Measurements from ENCODE around the gene SLC19A1. TPM values are rescaled to one million over a fixed set of nuclear protein-coding genes. Genes with fewer than 3 reads are reported as not detected.

SLC19A1 gene
- total RNA-seq, 1 experiment from 2014 or later: 25.0 TPM

DNA sequence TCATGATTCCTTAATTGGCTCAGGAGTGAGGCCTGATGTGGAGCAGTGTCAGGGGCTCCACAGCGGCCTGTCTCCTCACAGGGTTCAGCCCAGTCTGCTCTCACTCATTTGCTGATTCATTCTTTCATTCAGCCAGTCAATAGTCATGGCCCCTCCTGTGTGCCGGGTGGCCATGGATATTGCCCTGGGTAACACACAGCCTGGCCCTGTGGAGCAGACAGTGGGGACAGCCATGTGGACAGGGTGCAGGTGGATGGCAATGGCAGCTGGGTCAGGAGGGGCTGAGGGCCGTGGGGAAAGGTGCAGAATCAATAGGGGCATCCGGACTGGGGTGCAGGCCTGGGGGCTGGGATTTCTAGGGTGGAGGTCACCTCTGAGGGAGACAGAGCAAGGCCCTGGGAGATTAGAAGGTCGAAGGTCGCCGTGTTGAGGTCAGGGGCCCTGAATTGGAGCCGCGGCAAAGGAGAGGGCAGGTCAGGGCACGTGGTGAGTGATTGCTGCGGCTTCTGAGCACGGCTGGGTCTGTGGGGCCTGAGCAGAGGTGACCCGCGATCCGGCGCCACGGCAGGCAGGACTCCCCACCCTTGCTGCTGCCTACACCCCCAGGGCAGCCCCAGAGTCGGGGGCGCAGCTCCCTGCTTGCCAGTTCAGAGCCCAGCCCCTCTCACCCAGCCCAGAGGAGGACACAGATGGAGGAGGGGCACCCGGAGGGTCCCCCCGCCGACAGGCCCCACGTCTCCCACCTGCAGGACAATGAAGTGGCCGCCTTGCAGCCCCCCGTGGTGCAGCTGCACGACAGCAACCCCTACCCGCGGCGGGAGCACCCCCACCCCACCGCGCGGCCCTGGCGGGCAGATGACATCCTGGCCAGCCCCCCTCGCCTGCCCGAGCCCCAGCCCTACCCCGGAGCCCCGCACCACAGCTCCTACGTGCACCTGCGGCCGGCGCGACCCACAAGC is 33.4 kb downstream of the SLC19A1 start:
- Histone ChIP-seq H3K9me3 (ENCODE audit: insufficient read depth, low read depth) (no peaks in the 10 kb centered on the region), H3K4me3 (no peak overlapping the region), H3K27ac (no peak overlapping the region), H3K9me2 (ENCODE audit: insufficient read depth) (no peaks in the 10 kb centered on the region), H3K36me3 (ENCODE audit: low read depth) (no peaks in the 10 kb centered on the region), H3K79me2 (ENCODE audit: low read depth) (no peaks in the 10 kb centered on the region), H2AFZ (no peak overlapping the region), H3K27me3 (ENCODE audit: insufficient read depth, low read depth) (no peaks in the 10 kb centered on the region), H3F3A (ENCODE audit: insufficient read depth, low read depth) (peaks cover 19% of the 10 kb centered on the region; the same call in 1 of the 2 replicates), H3K4me1 (replicated peaks; ENCODE audit: insufficient read depth) (peaks cover 23% of the 10 kb centered on the region), H3K4me2 (no peak overlapping the region), H4K20me1 (ENCODE audit: insufficient read depth) (no peaks in the 10 kb centered on the region)
- no TSS peak for BruUV-seq (replicated peaks)
- intact Hi-C loops (cut with micrococcal nuclease; ENCODE audit: unreplicated experiment): no loop called here
- TF ChIP-seq, protein P1, sequence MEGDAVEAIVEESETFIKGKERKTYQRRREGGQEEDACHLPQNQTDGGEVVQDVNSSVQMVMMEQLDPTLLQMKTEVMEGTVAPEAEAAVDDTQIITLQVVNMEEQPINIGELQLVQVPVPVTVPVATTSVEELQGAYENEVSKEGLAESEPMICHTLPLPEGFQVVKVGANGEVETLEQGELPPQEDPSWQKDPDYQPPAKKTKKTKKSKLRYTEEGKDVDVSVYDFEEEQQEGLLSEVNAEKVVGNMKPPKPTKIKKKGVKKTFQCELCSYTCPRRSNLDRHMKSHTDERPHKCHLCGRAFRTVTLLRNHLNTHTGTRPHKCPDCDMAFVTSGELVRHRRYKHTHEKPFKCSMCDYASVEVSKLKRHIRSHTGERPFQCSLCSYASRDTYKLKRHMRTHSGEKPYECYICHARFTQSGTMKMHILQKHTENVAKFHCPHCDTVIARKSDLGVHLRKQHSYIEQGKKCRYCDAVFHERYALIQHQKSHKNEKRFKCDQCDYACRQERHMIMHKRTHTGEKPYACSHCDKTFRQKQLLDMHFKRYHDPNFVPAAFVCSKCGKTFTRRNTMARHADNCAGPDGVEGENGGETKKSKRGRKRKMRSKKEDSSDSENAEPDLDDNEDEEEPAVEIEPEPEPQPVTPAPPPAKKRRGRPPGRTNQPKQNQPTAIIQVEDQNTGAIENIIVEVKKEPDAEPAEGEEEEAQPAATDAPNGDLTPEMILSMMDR (conservative IDR thresholded peaks at IDR 0.05): no peak
- no peak for TF ChIP-seq EZH2 (IDR thresholded peaks at IDR 0.05; ENCODE audit: low read depth)
- ChIA-PET POLR2A (ENCODE audit: unreplicated experiment) (no interaction called here), CTCF (no interaction called here)
- no peak for DNase-seq

DNA sequence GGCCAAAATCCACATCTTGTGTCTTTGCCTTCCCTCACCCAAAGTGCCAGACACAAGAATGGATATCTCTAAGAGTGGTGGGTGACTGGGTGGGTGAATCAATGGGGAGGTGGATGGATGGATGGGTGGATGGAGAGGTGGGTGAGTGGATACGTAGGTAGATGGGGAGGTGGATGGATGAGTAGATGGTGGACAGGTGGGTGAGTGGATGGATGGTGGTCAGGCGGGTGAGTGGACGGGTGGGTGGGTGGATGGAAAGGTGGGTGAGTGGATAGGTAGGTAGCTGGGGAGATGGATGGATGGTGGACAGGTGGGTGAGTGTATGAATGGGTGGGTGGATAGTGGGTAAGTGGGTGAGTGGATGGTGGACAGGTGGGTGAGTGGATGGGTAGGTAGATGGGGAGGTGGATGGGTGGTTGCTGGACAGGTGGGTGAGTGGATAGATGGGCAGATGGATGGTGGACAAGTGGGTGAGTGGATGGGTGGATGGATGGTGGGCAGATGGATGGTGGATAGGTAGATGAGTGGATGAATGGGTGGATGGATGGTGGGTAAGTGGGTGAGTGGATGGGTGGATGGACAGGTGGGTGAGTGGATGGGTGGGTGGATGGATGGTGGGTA is 34.2 kb downstream of the SLC19A1 start:
- TF ChIP-seq, protein P1 (conservative IDR thresholded peaks at IDR 0.05): no peak
- TF ChIP-seq EZH2 (IDR thresholded peaks at IDR 0.05; ENCODE audit: low read depth): no peak
- no peak overlapping the region for H3K27ac ChIP-seq
- no peaks in the 10 kb centered on the region for H3K9me3 ChIP-seq (ENCODE audit: insufficient read depth, low read depth)
- intact Hi-C loops (cut with micrococcal nuclease; ENCODE audit: unreplicated experiment): no loop called here
- H3K79me2 ChIP-seq (ENCODE audit: low read depth): no peaks in the 10 kb centered on the region
- DNase-seq: no peak
- no peaks in the 10 kb centered on the region for H3K9me2 ChIP-seq (ENCODE audit: insufficient read depth)
- no peak overlapping the region for H3K4me2 ChIP-seq
- H3K4me1 ChIP-seq (replicated peaks; ENCODE audit: insufficient read depth): peaks cover 16% of the 10 kb centered on the region
- no peak overlapping the region for H3K4me3 ChIP-seq
- no peaks in the 10 kb centered on the region for H4K20me1 ChIP-seq (ENCODE audit: insufficient read depth)
- H3K27me3 ChIP-seq (ENCODE audit: insufficient read depth, low read depth): no peaks in the 10 kb centered on the region
- peaks cover 14% of the 10 kb centered on the region; the same call in 1 of the 2 replicates for H3F3A ChIP-seq (ENCODE audit: insufficient read depth, low read depth)
- no TSS peak for BruUV-seq (replicated peaks)
- H3K36me3 ChIP-seq (ENCODE audit: low read depth): no peaks in the 10 kb centered on the region
- ChIA-PET CTCF (no interaction called here), POLR2A (ENCODE audit: unreplicated experiment) (no interaction called here)
- no peak overlapping the region for H2AFZ ChIP-seq

DNA sequence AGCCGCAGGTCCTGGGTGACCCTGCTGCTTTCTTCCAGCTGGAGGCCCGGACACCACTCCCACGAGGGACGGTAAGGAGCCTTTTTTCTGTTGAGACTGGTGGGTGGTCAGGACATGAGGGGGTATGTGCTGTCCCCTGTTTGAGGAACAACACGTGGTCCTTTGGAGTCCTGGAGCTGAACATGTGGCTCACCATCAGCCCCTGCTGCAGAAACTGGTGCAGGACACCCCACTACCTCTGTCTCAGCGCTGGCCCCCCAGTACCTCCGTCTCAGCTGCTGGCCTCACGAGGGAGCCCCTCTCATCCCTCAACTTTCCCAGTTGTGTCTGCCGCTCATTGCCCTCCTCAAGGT is 34.7 kb downstream of the SLC19A1 start:
- H3K4me3 ChIP-seq: no peak overlapping the region
- DNase-seq: no peak
- H3K36me3 ChIP-seq (ENCODE audit: low read depth): no peaks in the 10 kb centered on the region
- no peaks in the 10 kb centered on the region for H3K9me2 ChIP-seq (ENCODE audit: insufficient read depth)
- no peak overlapping the region for H3K27ac ChIP-seq
- no peak overlapping the region for H2AFZ ChIP-seq
- peaks cover 9% of the 10 kb centered on the region; the same call in 1 of the 2 replicates for H3F3A ChIP-seq (ENCODE audit: insufficient read depth, low read depth)
- H3K4me2 ChIP-seq: no peak overlapping the region
- ChIA-PET CTCF (no interaction called here), POLR2A (ENCODE audit: unreplicated experiment) (no interaction called here)
- peaks cover 11% of the 10 kb centered on the region for H3K4me1 ChIP-seq (replicated peaks; ENCODE audit: insufficient read depth)
- H3K9me3 ChIP-seq (ENCODE audit: insufficient read depth, low read depth): no peaks in the 10 kb centered on the region
- no peaks in the 10 kb centered on the region for H4K20me1 ChIP-seq (ENCODE audit: insufficient read depth)
- no peaks in the 10 kb centered on the region for H3K27me3 ChIP-seq (ENCODE audit: insufficient read depth, low read depth)
- H3K79me2 ChIP-seq (ENCODE audit: low read depth): no peaks in the 10 kb centered on the region
- TF ChIP-seq, protein P1 (conservative IDR thresholded peaks at IDR 0.05): no peak
- no peak for TF ChIP-seq EZH2 (IDR thresholded peaks at IDR 0.05; ENCODE audit: low read depth)
- intact Hi-C loops (cut with micrococcal nuclease; ENCODE audit: unreplicated experiment): no loop called here
- no TSS peak for BruUV-seq (replicated peaks)

Data from PC-9 (cell line).